HG03432 (cell line): ENCODE measurements around the gene ARNT2.
"Not testable (repeated sequence)": the region's sequence is repeated elsewhere in the genome, so short reads cannot be mapped to it uniquely, and the experiment has no call there.

Experiments used
- ATAC-seq: cut with Tn5 transposase; IDR thresholded peaks from one replicate; pipeline ENCODE4 v1.9.1; 2021; ENCODE audit warnings: mild to moderate bottlenecking, moderate library complexity; ENCODE audit not compliant: unreplicated experiment

Gene ARNT2

GRCh38 chr15:80404057-80404760 lies at the start of gene ARNT2:
ARNT2 (plus strand) TSS chr15:80404382; CDS start chr15:80404516, 134 bp downstream.
- no peak for ATAC-seq

GRCh38 chr15:80367094-80367493 lies 37.1 kb upstream of the ARNT2 start:
- no peak for ATAC-seq

GRCh38 chr15:80367661-80368060 lies 36.5 kb upstream of the ARNT2 start:
- ATAC-seq, result no peak

GRCh38 chr15:80371924-80372323 lies 32.3 kb upstream of the ARNT2 start:
- ATAC-seq, result no peak

GRCh38 chr15:80374441-80374840 lies 29.7 kb upstream of the ARNT2 start:
- ATAC-seq, result no peak

- no peak for ATAC-seq
These were observed 28.0 kb upstream of the ARNT2 start for GRCh38 chr15:80375968-80376891.

GRCh38 chr15:80379693-80380092 lies 24.5 kb upstream of the ARNT2 start:
- ATAC-seq, result no peak

GRCh38 chr15:80380154-80380553 lies 24.0 kb upstream of the ARNT2 start:
- no peak for ATAC-seq

- no peak for ATAC-seq
These were observed 21.9 kb upstream of the ARNT2 start for GRCh38 chr15:80382285-80382684.

- no peak for ATAC-seq
These were observed 19.8 kb upstream of the ARNT2 start for GRCh38 chr15:80384432-80384831.

- no peak for ATAC-seq
These were observed 18.0 kb upstream of the ARNT2 start for GRCh38 chr15:80386151-80386550.

- no peak for ATAC-seq
These were observed 15.9 kb upstream of the ARNT2 start for GRCh38 chr15:80388326-80388725.

GRCh38 chr15:80389370-80389769 lies 14.8 kb upstream of the ARNT2 start:
- no peak for ATAC-seq

- not testable (repeated sequence) for ATAC-seq
These were observed 13.2 kb upstream of the ARNT2 start for GRCh38 chr15:80390942-80391341.

GRCh38 chr15:80395616-80396015 lies 8.6 kb upstream of the ARNT2 start:
- no peak for ATAC-seq

- no peak for ATAC-seq
These were observed 8.1 kb upstream of the ARNT2 start for GRCh38 chr15:80396096-80396495.

- ATAC-seq, result no peak
These were observed 4.7 kb upstream of the ARNT2 start for GRCh38 chr15:80399508-80399907.

GRCh38 chr15:80401456-80401855 lies 2.7 kb upstream of the ARNT2 start:
- ATAC-seq, result no peak

- no peak for ATAC-seq
These were observed 1.8 kb upstream of the ARNT2 start for GRCh38 chr15:80402339-80402738.

GRCh38 chr15:80403712-80404056 lies 498 bp upstream of the ARNT2 start:
- ATAC-seq, result no peak

GRCh38 chr15:80404761-80405553 lies 775 bp downstream of the ARNT2 start:
- ATAC-seq, result no peak

- ATAC-seq, result no peak
These were observed 1.3 kb downstream of the ARNT2 start for GRCh38 chr15:80405554-80405850.
